ENCODE data around the gene NT5M. TPM values are rescaled to one million over a fixed set of nuclear protein-coding genes. Genes with fewer than 3 reads are reported as not detected.

Gene NT5M
- total and polyA plus RNA-seq, 9 donors = 5.1 to 10.8 (median 6.7) TPM

GRCh38 chr17:17361867-17362539 lies 58.8 kb downstream of the NT5M start:
- H3K9me3 ChIP-seq (replicated peaks; ENCODE audit: control insufficient read depth, low read depth, low read length) = peaks cover 7% of the 10 kb centered on the region
- H3K36me3 ChIP-seq (ENCODE audit: control insufficient read depth, insufficient read depth, low read length) = no peaks in the 10 kb centered on the region
- no peak overlapping the region for H3K4me3 ChIP-seq (ENCODE audit: low read length)
- DNase-seq = peak; percentile 91
- peak overlapping the region; percentile 45 for H3K27ac ChIP-seq (ENCODE audit: low read length)
- H3K4me1 ChIP-seq (ENCODE audit: control insufficient read depth, insufficient read depth, low read length) = peaks cover 31% of the 10 kb centered on the region
- no peaks in the 10 kb centered on the region for H3K27me3 ChIP-seq (ENCODE audit: control insufficient read depth, insufficient read depth, low read length)
- 31% methylated on average over 4 of the region's 12 CpGs for WGBS (ENCODE audit: insufficient coverage)

GRCh38 chr17:17362540-17362930 lies 59.4 kb downstream of the NT5M start:
- peaks cover 33% of the 10 kb centered on the region for H3K4me1 ChIP-seq (ENCODE audit: control insufficient read depth, insufficient read depth, low read length)
- DNase-seq = no peak
- no peaks in the 10 kb centered on the region for H3K27me3 ChIP-seq (ENCODE audit: control insufficient read depth, insufficient read depth, low read length)
- H3K4me3 ChIP-seq (ENCODE audit: low read length) = no peak overlapping the region
- 80% methylated on average over 1 of the region's 7 CpGs for WGBS (ENCODE audit: insufficient coverage)
- H3K9me3 ChIP-seq (replicated peaks; ENCODE audit: control insufficient read depth, low read depth, low read length) = peaks cover 7% of the 10 kb centered on the region
- H3K27ac ChIP-seq (ENCODE audit: low read length) = peak overlapping the region; percentile 45
- no peaks in the 10 kb centered on the region for H3K36me3 ChIP-seq (ENCODE audit: control insufficient read depth, insufficient read depth, low read length)

- peaks cover 7% of the 10 kb centered on the region for H3K9me3 ChIP-seq (replicated peaks; ENCODE audit: control insufficient read depth, low read depth, low read length)
- H3K4me1 ChIP-seq (ENCODE audit: control insufficient read depth, insufficient read depth, low read length) = peaks cover 33% of the 10 kb centered on the region
- DNase-seq = no peak
- no peaks in the 10 kb centered on the region for H3K27me3 ChIP-seq (ENCODE audit: control insufficient read depth, insufficient read depth, low read length)
- WGBS (ENCODE audit: insufficient coverage) = 47% methylated on average over 4 of the region's 8 CpGs
- no peak overlapping the region for H3K4me3 ChIP-seq (ENCODE audit: low read length)
- H3K36me3 ChIP-seq (ENCODE audit: control insufficient read depth, insufficient read depth, low read length) = no peaks in the 10 kb centered on the region
- H3K27ac ChIP-seq (ENCODE audit: low read length) = peak overlapping the region; percentile 33
These were observed 60.6 kb downstream of the NT5M start for GRCh38 chr17:17363638-17364337.

DNA sequence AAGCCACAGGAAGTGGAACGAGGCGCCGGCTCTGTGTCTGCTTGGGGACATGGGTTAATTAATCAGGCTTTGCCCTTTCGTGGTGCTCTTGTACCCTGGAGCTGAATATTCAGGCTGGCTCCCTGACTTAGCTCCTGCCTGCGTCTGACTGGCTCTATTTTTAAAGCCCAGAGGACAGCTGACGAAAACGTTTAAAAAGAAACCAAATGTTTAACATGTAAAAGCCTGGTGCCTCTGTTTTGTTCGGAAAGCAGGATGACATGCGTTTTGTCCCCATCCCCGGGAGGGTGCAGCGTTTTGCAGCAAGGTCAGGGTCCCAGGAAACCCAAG lies 61.1 kb downstream of the NT5M start:
- Histone ChIP-seq H3K9me3 (replicated peaks; ENCODE audit: control insufficient read depth, low read depth, low read length) (peaks cover 6% of the 10 kb centered on the region), H3K36me3 (ENCODE audit: control insufficient read depth, insufficient read depth, low read length) (no peaks in the 10 kb centered on the region), H3K27ac (ENCODE audit: low read length) (peak overlapping the region; percentile 33), H3K27me3 (ENCODE audit: control insufficient read depth, insufficient read depth, low read length) (no peaks in the 10 kb centered on the region), H3K4me1 (ENCODE audit: control insufficient read depth, insufficient read depth, low read length) (peaks cover 33% of the 10 kb centered on the region), H3K4me3 (ENCODE audit: low read length) (no peak overlapping the region)
- 7% methylated on average over 7 of the region's 11 CpGs for WGBS (ENCODE audit: insufficient coverage)
- DNase-seq = no peak

DNA sequence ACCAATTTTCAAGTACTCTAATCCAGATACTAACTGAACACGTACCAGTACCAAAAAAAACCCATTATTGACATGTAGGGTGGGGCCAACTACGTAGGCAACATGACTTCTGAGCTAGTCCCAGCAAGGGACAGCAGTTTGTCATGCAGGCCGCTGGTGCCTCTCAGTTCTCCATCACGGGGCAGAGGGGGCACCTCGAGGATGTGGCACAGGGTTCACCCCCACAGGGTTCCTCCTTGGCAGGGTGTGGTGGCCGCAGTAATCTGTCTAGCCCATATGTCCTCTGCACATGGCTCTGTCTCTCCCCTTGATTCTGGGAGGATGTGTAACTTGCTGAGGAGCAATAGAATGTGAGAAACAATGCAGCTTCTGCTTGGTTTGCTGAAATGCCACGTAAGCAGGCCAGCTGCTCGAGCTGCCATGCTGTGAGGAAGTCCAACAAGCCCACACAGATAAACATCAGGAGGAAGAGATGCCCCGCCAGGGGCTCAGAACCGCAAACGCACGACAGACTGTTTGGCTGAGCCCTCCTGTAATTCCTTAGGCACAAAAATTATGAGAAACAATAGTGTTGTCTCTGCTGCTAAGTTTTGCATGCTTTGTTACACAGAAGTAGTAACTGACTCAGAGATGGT lies 62.4 kb downstream of the NT5M start:
- Histone ChIP-seq H3K9me3 (replicated peaks; ENCODE audit: control insufficient read depth, low read depth, low read length) (peaks cover 4% of the 10 kb centered on the region), H3K4me3 (ENCODE audit: low read length) (no peak overlapping the region), H3K4me1 (ENCODE audit: control insufficient read depth, insufficient read depth, low read length) (peaks cover 33% of the 10 kb centered on the region), H3K27me3 (ENCODE audit: control insufficient read depth, insufficient read depth, low read length) (no peaks in the 10 kb centered on the region), H3K27ac (ENCODE audit: low read length) (no peak overlapping the region), H3K36me3 (ENCODE audit: control insufficient read depth, insufficient read depth, low read length) (no peaks in the 10 kb centered on the region)
- 92% methylated on average over 7 of the region's 12 CpGs for WGBS (ENCODE audit: insufficient coverage)
- DNase-seq = no peak

GRCh38 chr17:17366235-17366634 lies 63.1 kb downstream of the NT5M start:
- no peak for DNase-seq
- Histone ChIP-seq H3K4me3 (ENCODE audit: low read length) (no peak overlapping the region), H3K36me3 (ENCODE audit: control insufficient read depth, insufficient read depth, low read length) (no peaks in the 10 kb centered on the region), H3K4me1 (ENCODE audit: control insufficient read depth, insufficient read depth, low read length) (peaks cover 33% of the 10 kb centered on the region), H3K9me3 (replicated peaks; ENCODE audit: control insufficient read depth, low read depth, low read length) (peaks cover 4% of the 10 kb centered on the region), H3K27me3 (ENCODE audit: control insufficient read depth, insufficient read depth, low read length) (no peaks in the 10 kb centered on the region), H3K27ac (ENCODE audit: low read length) (no peak overlapping the region)
- no CpG with 5 or more reads among the region's 1 CpG for WGBS (ENCODE audit: insufficient coverage)

GRCh38 chr17:17366941-17367875 lies 64.0 kb downstream of the NT5M start:
- Histone ChIP-seq H3K27me3 (ENCODE audit: control insufficient read depth, insufficient read depth, low read length) (no peaks in the 10 kb centered on the region), H3K9me3 (replicated peaks; ENCODE audit: control insufficient read depth, low read depth, low read length) (peaks cover 4% of the 10 kb centered on the region), H3K4me3 (ENCODE audit: low read length) (no peak overlapping the region), H3K36me3 (ENCODE audit: control insufficient read depth, insufficient read depth, low read length) (no peaks in the 10 kb centered on the region), H3K4me1 (ENCODE audit: control insufficient read depth, insufficient read depth, low read length) (peaks cover 25% of the 10 kb centered on the region), H3K27ac (ENCODE audit: low read length) (no peak overlapping the region)
- 37% methylated on average over 18 of the region's 23 CpGs for WGBS (ENCODE audit: insufficient coverage)
- DNase-seq = no peak

- 42% methylated on average over 3 of the region's 5 CpGs for WGBS (ENCODE audit: insufficient coverage)
- Histone ChIP-seq H3K4me1 (ENCODE audit: control insufficient read depth, insufficient read depth, low read length) (peaks cover 20% of the 10 kb centered on the region), H3K27me3 (ENCODE audit: control insufficient read depth, insufficient read depth, low read length) (no peaks in the 10 kb centered on the region), H3K9me3 (replicated peaks; ENCODE audit: control insufficient read depth, low read depth, low read length) (peaks cover 4% of the 10 kb centered on the region), H3K4me3 (ENCODE audit: low read length) (no peak overlapping the region), H3K27ac (ENCODE audit: low read length) (no peak overlapping the region), H3K36me3 (ENCODE audit: control insufficient read depth, insufficient read depth, low read length) (no peaks in the 10 kb centered on the region)
- DNase-seq = no peak
These were observed 64.8 kb downstream of the NT5M start for GRCh38 chr17:17367931-17368330.

GRCh38 chr17:17370711-17371110 lies 67.5 kb downstream of the NT5M start:
- Histone ChIP-seq H3K9me3 (replicated peaks; ENCODE audit: control insufficient read depth, low read depth, low read length) (peaks cover 4% of the 10 kb centered on the region), H3K4me1 (ENCODE audit: control insufficient read depth, insufficient read depth, low read length) (peaks cover 5% of the 10 kb centered on the region), H3K27ac (ENCODE audit: low read length) (no peak overlapping the region), H3K27me3 (ENCODE audit: control insufficient read depth, insufficient read depth, low read length) (no peaks in the 10 kb centered on the region), H3K4me3 (ENCODE audit: low read length) (no peak overlapping the region), H3K36me3 (ENCODE audit: control insufficient read depth, insufficient read depth, low read length) (no peaks in the 10 kb centered on the region)
- 76% methylated on average over 3 of the region's 6 CpGs for WGBS (ENCODE audit: insufficient coverage)
- DNase-seq = no peak
